Endothelial cell of umbilical vein (primary cell): Measurements from ENCODE around the gene ENTR1. TPM values are rescaled to one million over a fixed set of nuclear protein-coding genes. Genes with fewer than 3 reads are reported as not detected.

ENCODE experiments used
- BruUV-seq: library from RNA; stranded (reverse); fragments of 400-500 nt; replicated peaks from 2 replicates; lab custom pipeline; 2021; lab: Mats Ljungman, UMichigan
- CTCF ChIA-PET: fragments of 300-600, 350-600 bp; sonication (Branson Sonifier 250); formaldehyde crosslinking; loops from one replicate; lab custom pipeline; 2021; ENCODE audit warnings: antibody characterized with exemption, inconsistent platforms; lab: Charles Lee
- POLR2A ChIA-PET: fragments of 300-600, 350-600 bp; sonication (Branson Sonifier 250); formaldehyde crosslinking; loops from one replicate; lab custom pipeline; 2021; ENCODE audit warnings: antibody characterized with exemption, inconsistent platforms; lab: Charles Lee
- DNase-seq: peaks from one replicate; pipeline ENCODE4 v3.0.0-alpha.2; 2011; ENCODE audit warnings: low read depth, low spot score
- FAIRE-seq: peaks from 2 replicates; lab custom pipeline; 2011; peaks lifted over from hg19 to GRCh38; lab: Jason Lieb, UNC
- H2AFZ ChIP-seq: 2 replicates; pipeline ENCODE4 v1.6.0; 2012; ENCODE audit warnings: low read depth, low read length, control low read depth, inconsistent platforms
- H3K27ac ChIP-seq: 2 replicates; pipeline ENCODE4 v1.5.1; 2011; ENCODE audit warnings: low read depth, mild to moderate bottlenecking, control low read depth, low read length, moderate library complexity; ENCODE audit not compliant: insufficient read depth
- H3K27me3 ChIP-seq, 2 experiments: 2 replicates each; pipeline versions ENCODE4 v1.6.0 to v1.6.1; 2011; ENCODE audit warnings: low read length in 2 of 2, mixed read lengths in 1 of 2; ENCODE audit not compliant: control insufficient read depth in 2 of 2, insufficient read depth in 2 of 2
- H3K36me3 ChIP-seq, 2 experiments: 2 replicates in 1 of 2; 3 replicates in 1 of 2; pipeline ENCODE4 v1.5.1; 2011; ENCODE audit warnings: low read length in 2 of 2, mild to moderate bottlenecking in 1 of 2, moderate library complexity in 1 of 2; ENCODE audit not compliant: control insufficient read depth in 2 of 2, insufficient read depth in 2 of 2; ENCODE audit errors: extremely low read depth in 1 of 2
- H3K4me1 ChIP-seq: 3 replicates; pipeline ENCODE4 v1.5.1; 2011; ENCODE audit warnings: mild to moderate bottlenecking, low read length; ENCODE audit not compliant: control insufficient read depth, insufficient read depth; ENCODE audit errors: extremely low read depth
- H3K4me2 ChIP-seq: 2 replicates; pipeline ENCODE4 v1.6.1; 2011; ENCODE audit warnings: low read length, control low read depth, mixed read lengths; ENCODE audit not compliant: insufficient read depth
- H3K4me3 ChIP-seq, 3 experiments: fragments of 200-600 bp in 1 of 3; sonication (generic), shearing (Covaris generic) in 1 of 3; replicated peaks in 1 of 3; 2 replicates each; pipeline ENCODE4 v1.5.1; 2011 to 2016; ENCODE audit warnings: control low read depth in 3 of 3, low read length in 3 of 3, mild to moderate bottlenecking in 2 of 3, inconsistent platforms in 1 of 3, low read depth in 1 of 3, moderate library complexity in 1 of 3; ENCODE audit not compliant: insufficient read depth in 1 of 3
- H3K79me2 ChIP-seq: 2 replicates; pipeline ENCODE4 v1.6.0; 2012; ENCODE audit warnings: low read length, inconsistent platforms; ENCODE audit not compliant: control insufficient read depth, insufficient read depth
- H3K9ac ChIP-seq: replicated peaks from 2 replicates; pipeline ENCODE3; 2011; ENCODE audit warnings: low read length, control low read depth; ENCODE audit not compliant: insufficient read depth; ENCODE audit errors: extremely low read depth
- H3K9me1 ChIP-seq: replicated peaks from 3 replicates; pipeline ENCODE4 v1.6.0; 2011; ENCODE audit warnings: mild to moderate bottlenecking, low read length; ENCODE audit not compliant: control insufficient read depth, insufficient read depth; ENCODE audit errors: extremely low read depth
- H3K9me3 ChIP-seq: replicated peaks from 2 replicates; pipeline ENCODE4 v1.5.1; 2012; ENCODE audit warnings: low read length, inconsistent platforms; ENCODE audit not compliant: control insufficient read depth, insufficient read depth
- H4K20me1 ChIP-seq: replicated peaks from 2 replicates; pipeline ENCODE3; 2011; ENCODE audit warnings: mild to moderate bottlenecking, low read length; ENCODE audit not compliant: control insufficient read depth, insufficient read depth; ENCODE audit errors: extremely low read depth
- EZH2 ChIP-seq: IDR thresholded peaks from 2 replicates; pipeline ENCODE4 v1.6.1; 2012; ENCODE audit warnings: borderline replicate concordance, low read depth, mild to moderate bottlenecking, moderate library complexity, low read length, inconsistent platforms; ENCODE audit not compliant: severe bottlenecking
- FOS ChIP-seq: IDR thresholded peaks from 2 replicates; pipeline ENCODE4 v1.6.1; 2011; ENCODE audit warnings: mild to moderate bottlenecking, low read length, moderate library complexity, borderline replicate concordance; ENCODE audit not compliant: insufficient read depth
- GATA2 ChIP-seq: IDR thresholded peaks from 2 replicates; pipeline ENCODE4 v1.7.0; 2011; ENCODE audit warnings: low read depth, mild to moderate bottlenecking, moderate library complexity, mixed read lengths, low read length; ENCODE audit not compliant: insufficient read length, insufficient read depth
- JUN ChIP-seq: IDR thresholded peaks from 2 replicates; pipeline ENCODE4 v1.6.1; 2011; ENCODE audit warnings: borderline replicate concordance, low read depth; ENCODE audit not compliant: insufficient read length, insufficient read depth
- MYC ChIP-seq: IDR thresholded peaks from one replicate; pipeline ENCODE4 v1.6.1; 2011; ENCODE audit warnings: mild to moderate bottlenecking, low read depth, low read length
- POLR2A ChIP-seq: IDR thresholded peaks from 2 replicates; pipeline ENCODE4 v1.6.1; 2012; ENCODE audit warnings: low read depth, mild to moderate bottlenecking, control low read depth, low read length
- POLR2AphosphoS5 ChIP-seq: IDR thresholded peaks from 2 replicates; pipeline ENCODE4 v1.6.1; 2012; ENCODE audit warnings: low read depth, mild to moderate bottlenecking, control low read depth, low read length, moderate library complexity; ENCODE audit not compliant: insufficient read depth
- dilution Hi-C: fragments of 300-500 bp; cut with MboI; formaldehyde crosslinking; loops from one replicate; pipeline ENCODE4 v1.15.0; 2019; ENCODE audit warnings: low sequenced_read_pairs; ENCODE audit not compliant: extremely low pct_ligation_motif_present
- intact Hi-C: fragments of 100-400 bp; cut with micrococcal nuclease; formaldehyde crosslinking; loops from one replicate; pipeline ENCODE4 v1.10.0; 2022
- polyA plus RNA-seq, 4 experiments: library from polyadenylated mRNA; depleted of rRNA in 3 of 4; stranded (reverse) in 3 of 4; unstranded in 1 of 4; fragments of >200 nt; gene quantifications; 2 replicates each; pipeline versions ENCODE4 v1.2.1 to v1.2.3, GENCODE V29; 2011 to 2012; ENCODE audit warnings: missing spikeins in 1 of 4
- total RNA-seq: library from RNA; stranded (reverse); gene quantifications from 2 replicates; pipeline ENCODE4 v1.2.3, GENCODE V29; 2021
- TF ChIP-seq, protein P1 (sequence below), 2 donors: IDR thresholded peaks; 1 replicate in 1 of 2; 2 replicates in 1 of 2; pipeline ENCODE4 v1.5.1; 2011; ENCODE audit warnings: low read length in 2 of 2, mild to moderate bottlenecking in 2 of 2, moderate library complexity in 2 of 2, control low read depth in 1 of 2, inconsistent platforms in 1 of 2, low read depth in 1 of 2; ENCODE audit not compliant: insufficient read depth in 1 of 2; ENCODE audit errors: extremely low read depth in 1 of 2
- TF ChIP-seq, protein P2 (sequence below): IDR thresholded peaks from 2 replicates; pipeline ENCODE4 v1.6.1; 2011; ENCODE audit not compliant: insufficient read depth, insufficient read length

The ENTR1 gene
- total and polyA plus RNA-seq, 2 donors (not counting 3 experiments of a cell fraction or from before 2014, with no cell fraction given): 36.0 to 61.6 TPM

DNA sequence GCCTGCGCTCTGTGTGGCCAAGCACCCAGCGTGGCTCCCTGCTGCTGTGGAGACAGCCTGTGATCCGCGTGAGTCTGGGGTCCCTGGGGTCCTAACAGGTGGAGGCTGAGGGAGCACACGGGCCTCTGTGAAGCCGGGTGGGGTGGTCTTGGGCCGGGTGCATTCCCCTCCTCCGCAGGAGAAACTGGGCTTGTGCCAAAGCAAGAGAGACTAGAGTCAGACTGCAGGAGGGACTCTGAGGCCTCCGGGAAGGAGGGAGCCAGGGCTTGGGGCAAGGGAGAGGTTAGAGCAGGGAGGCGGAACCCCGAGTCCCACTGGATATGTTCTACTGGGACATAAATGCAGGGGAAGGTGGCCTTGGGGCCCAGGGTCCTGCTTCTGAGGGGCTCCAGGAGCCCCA, 57.3 kb downstream of the ENTR1 start:
- Histone ChIP-seq H3K9me1 (no peaks in the 10 kb centered on the region), H3K36me3 (peaks cover 0 to 5% of the 10 kb centered on the region in 2 experiments), H4K20me1 (no peaks in the 10 kb centered on the region), H3K79me2 (no peaks in the 10 kb centered on the region), H3K9ac (no peak overlapping the region), H3K4me2 (no peak overlapping the region), H3K27me3 (no peaks in the 10 kb centered on the region), H3K9me3 (no peaks in the 10 kb centered on the region), H2AFZ (no peak overlapping the region), H3K4me3 (no peak overlapping the region), H3K4me1 (no peaks in the 10 kb centered on the region), H3K27ac (no peak overlapping the region)
- FAIRE-seq (no peak), DNase-seq (no peak)
- POLR2A ChIA-PET: no interaction called here
- no TSS peak for BruUV-seq
- intact Hi-C loops: no loop called here
- TF ChIP-seq GATA2 (no peak), JUN (no peak), POLR2A (no peak), POLR2AphosphoS5 (no peak), EZH2 (no peak), MYC (no peak), FOS (no peak)
- TF ChIP-seq, protein P1, sequence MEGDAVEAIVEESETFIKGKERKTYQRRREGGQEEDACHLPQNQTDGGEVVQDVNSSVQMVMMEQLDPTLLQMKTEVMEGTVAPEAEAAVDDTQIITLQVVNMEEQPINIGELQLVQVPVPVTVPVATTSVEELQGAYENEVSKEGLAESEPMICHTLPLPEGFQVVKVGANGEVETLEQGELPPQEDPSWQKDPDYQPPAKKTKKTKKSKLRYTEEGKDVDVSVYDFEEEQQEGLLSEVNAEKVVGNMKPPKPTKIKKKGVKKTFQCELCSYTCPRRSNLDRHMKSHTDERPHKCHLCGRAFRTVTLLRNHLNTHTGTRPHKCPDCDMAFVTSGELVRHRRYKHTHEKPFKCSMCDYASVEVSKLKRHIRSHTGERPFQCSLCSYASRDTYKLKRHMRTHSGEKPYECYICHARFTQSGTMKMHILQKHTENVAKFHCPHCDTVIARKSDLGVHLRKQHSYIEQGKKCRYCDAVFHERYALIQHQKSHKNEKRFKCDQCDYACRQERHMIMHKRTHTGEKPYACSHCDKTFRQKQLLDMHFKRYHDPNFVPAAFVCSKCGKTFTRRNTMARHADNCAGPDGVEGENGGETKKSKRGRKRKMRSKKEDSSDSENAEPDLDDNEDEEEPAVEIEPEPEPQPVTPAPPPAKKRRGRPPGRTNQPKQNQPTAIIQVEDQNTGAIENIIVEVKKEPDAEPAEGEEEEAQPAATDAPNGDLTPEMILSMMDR (IDR thresholded peaks at IDR 0.05; ENCODE audit: extremely low read depth in 1 of 2, insufficient read depth in 1 of 2, low read depth in 1 of 2, low read length in 2 of 2): no peak
- TF ChIP-seq, protein P2, sequence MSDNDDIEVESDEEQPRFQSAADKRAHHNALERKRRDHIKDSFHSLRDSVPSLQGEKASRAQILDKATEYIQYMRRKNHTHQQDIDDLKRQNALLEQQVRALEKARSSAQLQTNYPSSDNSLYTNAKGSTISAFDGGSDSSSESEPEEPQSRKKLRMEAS: no peak
- dilution Hi-C loops: no loop called here
- CTCF ChIA-PET: no interaction called here
